IMR-90 (cell line): ENCODE results near the gene ROBO1. TPM values are rescaled to one million over a fixed set of nuclear protein-coding genes. Genes with fewer than 3 reads are reported as not detected.

Experiments used
- ATAC-seq: fragments of 200-7000 bp; cut with Tn5 transposase; 2 replicates; pipeline ENCODE4 v1.9.1; 2020; ENCODE audit warnings: low read depth, mild to moderate bottlenecking, moderate library complexity
- BruUV-seq: library from RNA; stranded (reverse); fragments of 400-500 nt; replicated peaks from 2 replicates; lab custom pipeline; 2021; lab: Mats Ljungman, UMichigan
- CTCF ChIA-PET: fragments of 300-600 bp; formaldehyde crosslinking; extraction: SDS; loops from one replicate; lab custom pipeline; 2021; ENCODE audit warnings: antibody characterized with exemption; lab: Yijun Ruan, JAX
- POLR2A ChIA-PET: fragments of 300-600 bp; sonication (Branson Sonifier 250); formaldehyde crosslinking; loops from one replicate; lab custom pipeline; 2022; ENCODE audit warnings: antibody characterized with exemption; ENCODE audit not compliant: unreplicated experiment; lab: Charles Lee
- DNase-seq: peaks from one replicate; pipeline ENCODE4 v3.0.0; 2013
- H2AFZ ChIP-seq: replicated peaks from 2 replicates; pipeline ENCODE3; 2013; ENCODE audit warnings: low read length, mild to moderate bottlenecking; ENCODE audit not compliant: poor library complexity
- H2AK5ac ChIP-seq: 2 replicates; pipeline ENCODE4 v1.6.1; 2013; ENCODE audit warnings: low read depth, low read length, inconsistent platforms
- H2AK9ac ChIP-seq: replicated peaks from 2 replicates; pipeline ENCODE3; 2013; ENCODE audit warnings: mild to moderate bottlenecking, low read depth, low read length, moderate library complexity; ENCODE audit not compliant: poor library complexity
- H2BK120ac ChIP-seq: 2 replicates; pipeline ENCODE4 v1.6.1; 2013; ENCODE audit warnings: low read depth, low read length, inconsistent platforms
- H2BK15ac ChIP-seq: 3 replicates; pipeline ENCODE4 v1.6.1; 2013; ENCODE audit warnings: low read depth, low read length, inconsistent platforms
- H2BK20ac ChIP-seq: 2 replicates; pipeline ENCODE4 v1.6.1; 2013; ENCODE audit warnings: low read depth, mild to moderate bottlenecking, inconsistent platforms, low read length, moderate library complexity
- H2BK5ac ChIP-seq: 2 replicates; pipeline ENCODE4 v1.6.1; 2013; ENCODE audit warnings: mild to moderate bottlenecking, low read depth, low read length, inconsistent platforms; ENCODE audit not compliant: poor library complexity, severe bottlenecking
- H3K14ac ChIP-seq: replicated peaks from 2 replicates; pipeline ENCODE4 v1.6.1; 2013; ENCODE audit warnings: low read depth, low read length, inconsistent platforms
- H3K18ac ChIP-seq: 2 replicates; pipeline ENCODE4 v1.6.1; 2013; ENCODE audit warnings: low read depth, low read length, control low read depth
- H3K23ac ChIP-seq: 2 replicates; pipeline ENCODE4 v1.6.1; 2013; ENCODE audit warnings: low read depth, low read length, inconsistent platforms
- H3K27ac ChIP-seq: 2 replicates; pipeline ENCODE4 v1.5.1; 2013; ENCODE audit warnings: mild to moderate bottlenecking, control low read depth, low read length; ENCODE audit not compliant: insufficient read depth
- H3K27me3 ChIP-seq: 2 replicates; pipeline ENCODE4 v1.6.1; 2013; ENCODE audit warnings: low read length; ENCODE audit not compliant: control insufficient read depth, insufficient read depth
- H3K36me3 ChIP-seq: 2 replicates; pipeline ENCODE4 v1.6.1; 2013; ENCODE audit warnings: low read length, mixed read lengths; ENCODE audit not compliant: control insufficient read depth, insufficient read depth
- H3K4ac ChIP-seq: 2 replicates; pipeline ENCODE4 v1.6.1; 2013; ENCODE audit warnings: low read depth, low read length, inconsistent platforms
- H3K4me1 ChIP-seq: 2 replicates; pipeline ENCODE4 v1.6.1; 2013; ENCODE audit warnings: low read length, mixed read lengths; ENCODE audit not compliant: control insufficient read depth, insufficient read depth
- H3K4me2 ChIP-seq: 2 replicates; pipeline ENCODE4 v1.6.1; 2013; ENCODE audit warnings: low read depth, mild to moderate bottlenecking, control low read depth, low read length, moderate library complexity
- H3K4me3 ChIP-seq: 2 replicates; pipeline ENCODE4 v1.5.1; 2013; ENCODE audit warnings: low read depth, mild to moderate bottlenecking, control low read depth, low read length, moderate library complexity; ENCODE audit not compliant: insufficient read depth
- H3K56ac ChIP-seq: 2 replicates; pipeline ENCODE4 v1.6.1; 2013; ENCODE audit warnings: low read length, inconsistent platforms; ENCODE audit not compliant: insufficient read depth; ENCODE audit errors: extremely low read depth
- H3K79me1 ChIP-seq, 2 experiments: 2 replicates each; pipeline ENCODE4 v1.6.1; 2013; ENCODE audit warnings: low read length in 2 of 2, inconsistent platforms in 1 of 2, low read depth in 1 of 2
- H3K9ac ChIP-seq: 2 replicates; pipeline ENCODE4 v1.6.1; 2013; ENCODE audit warnings: low read depth, low read length, control low read depth
- H3K9me1 ChIP-seq: 2 replicates; pipeline ENCODE4 v1.6.1; 2013; ENCODE audit warnings: low read length, inconsistent platforms; ENCODE audit not compliant: insufficient read depth
- H3K9me3 ChIP-seq: 2 replicates; pipeline ENCODE4 v1.6.1; 2013; ENCODE audit warnings: low read length; ENCODE audit not compliant: control insufficient read depth, insufficient read depth
- H4K20me1 ChIP-seq: 2 replicates; pipeline ENCODE4 v1.6.1; 2013; ENCODE audit warnings: low read length, inconsistent platforms; ENCODE audit not compliant: insufficient read depth
- H4K5ac ChIP-seq: 2 replicates; pipeline ENCODE4 v1.6.1; 2013; ENCODE audit warnings: mild to moderate bottlenecking, low read depth, low read length, control low read depth
- H4K8ac ChIP-seq, 2 experiments: 2 replicates each; pipeline ENCODE4 v1.6.1; 2013; ENCODE audit warnings: low read depth in 2 of 2, low read length in 2 of 2, control low read depth in 1 of 2, inconsistent platforms in 1 of 2
- H4K91ac ChIP-seq: 2 replicates; pipeline ENCODE4 v1.6.1; 2013; ENCODE audit warnings: low read depth, low read length, inconsistent platforms; ENCODE audit not compliant: insufficient read depth
- BHLHE40 ChIP-seq: fragments of 150-350 bp; IDR thresholded peaks from 2 replicates; pipeline ENCODE4 v1.6.1; 2016; ENCODE audit warnings: mild to moderate bottlenecking, low read depth, low read length
- CHD1 ChIP-seq: IDR thresholded peaks from 2 replicates; pipeline ENCODE4 v1.6.1; 2012; ENCODE audit warnings: low read depth, low read length, improper control_type of control experiment
- CTCF ChIP-seq: conservative IDR thresholded peaks from 2 replicates; pipeline ENCODE4 v1.5.1; 2012; ENCODE audit warnings: mild to moderate bottlenecking, low read depth, low read length, improper control_type of control experiment
- ELK1 ChIP-seq: fragments of 150-350 bp; IDR thresholded peaks from 2 replicates; pipeline ENCODE4 v1.6.1; 2016; ENCODE audit warnings: low read depth, mild to moderate bottlenecking, low read length, moderate library complexity, borderline replicate concordance
- FOS ChIP-seq: fragments of 150-350 bp; IDR thresholded peaks from 2 replicates; pipeline ENCODE4 v1.6.1; 2016; ENCODE audit warnings: low read depth, low read length
- MAFK ChIP-seq: IDR thresholded peaks from 2 replicates; pipeline ENCODE4 v1.6.1; 2012; ENCODE audit warnings: low read depth, low read length, improper control_type of control experiment
- MAZ ChIP-seq: IDR thresholded peaks from 2 replicates; pipeline ENCODE4 v1.6.1; 2012; ENCODE audit warnings: low read depth, mild to moderate bottlenecking, low read length, improper control_type of control experiment, moderate library complexity, borderline replicate concordance
- MXI1 ChIP-seq: IDR thresholded peaks from 2 replicates; pipeline ENCODE4 v1.6.1; 2012; ENCODE audit warnings: low read depth, mild to moderate bottlenecking, low read length, moderate library complexity, borderline replicate concordance
- NFE2L2 ChIP-seq: fragments of 150-350 bp; IDR thresholded peaks from 2 replicates; pipeline ENCODE4 v1.6.1; 2016; ENCODE audit warnings: low read depth, mild to moderate bottlenecking, low read length
- POLR2A ChIP-seq: IDR thresholded peaks from 2 replicates; pipeline ENCODE4 v1.6.1; 2012; ENCODE audit warnings: mild to moderate bottlenecking, low read depth, low read length
- RAD21 ChIP-seq: IDR thresholded peaks from 2 replicates; pipeline ENCODE4 v1.6.1; 2012; ENCODE audit warnings: low read length, improper control_type of control experiment
- RCOR1 ChIP-seq: IDR thresholded peaks from 2 replicates; pipeline ENCODE4 v1.6.1; 2012; ENCODE audit warnings: mild to moderate bottlenecking, low read length, improper control_type of control experiment; ENCODE audit not compliant: insufficient replicate concordance
- RFX5 ChIP-seq: IDR thresholded peaks from 2 replicates; pipeline ENCODE4 v1.8.0; 2012; ENCODE audit warnings: low read depth, mild to moderate bottlenecking, low read length, moderate library complexity
- SMC3 ChIP-seq: fragments of 150-350 bp; IDR thresholded peaks from 2 replicates; pipeline ENCODE4 v1.6.1; 2016; ENCODE audit warnings: low read depth, mild to moderate bottlenecking, antibody characterized with exemption, low read length, moderate library complexity
- USF2 ChIP-seq: fragments of 150-350 bp; IDR thresholded peaks from 2 replicates; pipeline ENCODE4 v1.6.1; 2017; ENCODE audit warnings: mild to moderate bottlenecking, antibody characterized with exemption, low read length, low read depth
- WGBS, 2 experiments: methylation state at CpG; one replicate each; pipeline versions ENCODE4 v1.1.5 to v1.1.7; 2013; ENCODE audit warnings: missing lambda C conversion rate in 2 of 2; ENCODE audit not compliant: insufficient read length in 1 of 2; ENCODE audit errors: extremely low coverage in 2 of 2; 5-methylcytosine and 5-hydroxymethylcytosine counted together
- dilution Hi-C: fragments of 300-500 bp; cut with HindIII; formaldehyde crosslinking; loops from one replicate; pipeline ENCODE4 v1.14.3; 2018; ENCODE audit warnings: low sequenced_read_pairs; ENCODE audit not compliant: unreplicated experiment
- in situ Hi-C: fragments of 300-500 bp; cut with MboI; formaldehyde crosslinking; loops from 3 replicates; pipeline ENCODE4 v1.14.3; 2019; ENCODE audit warnings: low sequenced_read_pairs, inconsistent platforms, mixed read lengths
- intact Hi-C: fragments of 100-400 bp; cut with micrococcal nuclease; formaldehyde crosslinking; loops from 2 replicates; pipeline ENCODE4 v1.10.0; 2022
- polyA plus RNA-seq, 3 experiments: library from polyadenylated mRNA; depleted of rRNA; stranded (reverse); fragments of >200 nt; gene quantifications; 2 replicates each; pipeline ENCODE4 v1.2.3, GENCODE V29; 2012; ENCODE audit warnings: low replicate concordance in 1 of 3
- total RNA-seq: library from RNA; depleted of rRNA; stranded (reverse); fragments of >200 nt; gene quantifications from 2 replicates; pipeline ENCODE4 v1.2.3, GENCODE V29; 2012

The ROBO1 gene
- total and polyA plus RNA-seq, 2 of the 4 experiments (the other 2 are of a cell fraction): 24.1 to 53.9 TPM

- no peak overlapping the region for H2BK120ac ChIP-seq
- ATAC-seq: no peak
- H2BK20ac ChIP-seq: no peak overlapping the region
- DNase-seq: peak; percentile 4
- H2BK15ac ChIP-seq: no peak overlapping the region
- H4K91ac ChIP-seq: no peak overlapping the region
- no peak overlapping the region for H2AK9ac ChIP-seq
- TF ChIP-seq POLR2A (no peak), FOS (no peak), RCOR1 (no peak), BHLHE40 (no peak), NFE2L2 (no peak), MAFK (no peak), CHD1 (no peak), ELK1 (no peak), MAZ (no peak), MXI1 (no peak), CTCF (no peak), RAD21 (no peak), USF2 (no peak), RFX5 (no peak), SMC3 (no peak)
- H3K27ac ChIP-seq: no peak overlapping the region
- ChIA-PET CTCF (no interaction called here), POLR2A (no interaction called here)
- no peak overlapping the region for H3K4ac ChIP-seq
- no peak overlapping the region for H3K23ac ChIP-seq
- H3K27me3 ChIP-seq: no peaks in the 10 kb centered on the region
- no CpG with 5 or more reads among the region's 3 CpGs for WGBS, 2 experiments
- H4K8ac ChIP-seq: no peak overlapping the region
- H3K36me3 ChIP-seq: no peaks in the 10 kb centered on the region
- BruUV-seq: no TSS peak
- dilution Hi-C loops: no loop called here
- H3K14ac ChIP-seq: no peak overlapping the region
- H3K9ac ChIP-seq: no peak overlapping the region
- no peaks in the 10 kb centered on the region for H3K79me1 ChIP-seq
- no peaks in the 10 kb centered on the region for H3K9me3 ChIP-seq
- no peaks in the 10 kb centered on the region; the same call in 1 of the 2 replicates for H3K4me1 ChIP-seq
- no peak overlapping the region for H2AFZ ChIP-seq
- in situ Hi-C loops: no loop called here
- H3K4me2 ChIP-seq: no peak overlapping the region
- H3K56ac ChIP-seq: no peak overlapping the region
- intact Hi-C loops: no loop called here
- no peak overlapping the region for H3K4me3 ChIP-seq
- H4K20me1 ChIP-seq: no peaks in the 10 kb centered on the region
- no peak overlapping the region for H2BK5ac ChIP-seq
- no peaks in the 10 kb centered on the region; the same call in 1 of the 2 replicates for H3K9me1 ChIP-seq
- H2AK5ac ChIP-seq: no peak overlapping the region
- no peak overlapping the region for H3K18ac ChIP-seq
- H4K5ac ChIP-seq: no peak overlapping the region
Measured at GRCh38 chr3:79113876-79114275, 653.9 kb downstream of the ROBO1 start.
